SH-SY5Y (cell line): ENCODE measurements around the gene ZNF326.

ENCODE experiments used
- GATA2 ChIP-seq: IDR thresholded peaks from 2 replicates; pipeline ENCODE4 v1.6.1; 2011; ENCODE audit warnings: mild to moderate bottlenecking, low read depth, low read length
- GATA3 ChIP-seq: IDR thresholded peaks from 2 replicates; pipeline ENCODE4 v1.6.1; 2011; ENCODE audit warnings: low read depth, mild to moderate bottlenecking, low read length, moderate library complexity

Gene ZNF326

GRCh38 chr1:90000934-90001676 is 6.2 kb downstream of the ZNF326 start:
- TF ChIP-seq GATA3 (no peak), GATA2 (no peak)

GRCh38 chr1:90007979-90008404 is 13.1 kb downstream of the ZNF326 start:
- TF ChIP-seq GATA3: no peak
- TF ChIP-seq GATA2: no peak

- TF ChIP-seq GATA2: no peak
- no peak for TF ChIP-seq GATA3
Measured at GRCh38 chr1:90012300-90012699, 17.4 kb downstream of the ZNF326 start.

- TF ChIP-seq GATA3 (no peak), GATA2 (no peak)
Measured at GRCh38 chr1:90023691-90024090, 28.8 kb downstream of the ZNF326 start.

GRCh38 chr1:90027281-90027680 is 32.4 kb downstream of the ZNF326 start:
- TF ChIP-seq GATA3: no peak
- TF ChIP-seq GATA2: no peak

GRCh38 chr1:90039652-90040051 is 44.7 kb downstream of the ZNF326 start:
- TF ChIP-seq GATA2: no peak
- TF ChIP-seq GATA3: no peak

- TF ChIP-seq GATA2 (no peak), GATA3 (no peak)
Measured at GRCh38 chr1:90043586-90043985, 48.7 kb downstream of the ZNF326 start.

- no peak for TF ChIP-seq GATA3
- TF ChIP-seq GATA2: no peak
Measured at GRCh38 chr1:90044346-90044745, 49.4 kb downstream of the ZNF326 start.

- no peak for TF ChIP-seq GATA3
- TF ChIP-seq GATA2: no peak
Measured at GRCh38 chr1:90045853-90046563, 51.1 kb downstream of the ZNF326 start.

- TF ChIP-seq GATA3: no peak
- TF ChIP-seq GATA2: no peak
Measured at GRCh38 chr1:90046635-90047034, 51.7 kb downstream of the ZNF326 start.

GRCh38 chr1:90048043-90048442 is 53.1 kb downstream of the ZNF326 start:
- TF ChIP-seq GATA3: no peak
- no peak for TF ChIP-seq GATA2

- TF ChIP-seq GATA3: no peak
- TF ChIP-seq GATA2: no peak
Measured at GRCh38 chr1:90067194-90067931, 72.5 kb downstream of the ZNF326 start.

GRCh38 chr1:90068611-90069280 is 73.8 kb downstream of the ZNF326 start:
- TF ChIP-seq GATA3: no peak
- no peak for TF ChIP-seq GATA2

GRCh38 chr1:90074137-90074536 is 79.2 kb downstream of the ZNF326 start:
- TF ChIP-seq GATA2 (no peak), GATA3 (no peak)

- TF ChIP-seq GATA2 (no peak), GATA3 (no peak)
Measured at GRCh38 chr1:90074566-90074965, 79.7 kb downstream of the ZNF326 start.

- TF ChIP-seq GATA2 (no peak), GATA3 (no peak)
Measured at GRCh38 chr1:90074970-90075391, 80.1 kb downstream of the ZNF326 start.
